Astrocyte of the hippocampus (primary cell): ENCODE data around the gene PLEKHD1.
A peak's percentile ranks its signal among the peaks of the same experiment; 100 is the strongest.
"Not testable (repeated sequence)": the region's sequence is repeated elsewhere in the genome, so short reads cannot be mapped to it uniquely, and the experiment has no call there.

Experiments used
- DNase-seq: peaks from one replicate; pipeline ENCODE4 v3.0.0; 2011; ENCODE audit warnings: low read depth, low spot score

The PLEKHD1 gene

GRCh38 chr14:69481815-69482568 is 2.5 kb upstream of the PLEKHD1 start:
- DNase-seq: no peak

- peak; percentile 42 for DNase-seq
Measured at GRCh38 chr14:69483765-69484443, 624 bp upstream of the PLEKHD1 start.

GRCh38 chr14:69485315-69485660 is 760 bp downstream of the PLEKHD1 start:
- no peak for DNase-seq

GRCh38 chr14:69485701-69486100 is 1.2 kb downstream of the PLEKHD1 start:
- no peak for DNase-seq

GRCh38 chr14:69487226-69487625 is 2.7 kb downstream of the PLEKHD1 start:
- DNase-seq: no peak

GRCh38 chr14:69487771-69488170 is 3.2 kb downstream of the PLEKHD1 start:
- no peak for DNase-seq

- no peak for DNase-seq
Measured at GRCh38 chr14:69489495-69489894, 5.0 kb downstream of the PLEKHD1 start.

GRCh38 chr14:69490219-69490918 is 5.8 kb downstream of the PLEKHD1 start:
- DNase-seq: no peak

GRCh38 chr14:69491193-69491592 is 6.7 kb downstream of the PLEKHD1 start:
- no peak for DNase-seq

- no peak for DNase-seq
Measured at GRCh38 chr14:69493038-69493437, 8.5 kb downstream of the PLEKHD1 start.

- no peak for DNase-seq
Measured at GRCh38 chr14:69493791-69494190, 9.3 kb downstream of the PLEKHD1 start.

GRCh38 chr14:69495341-69495921 is 10.9 kb downstream of the PLEKHD1 start:
- no peak for DNase-seq

- DNase-seq: not testable (repeated sequence)
Measured at GRCh38 chr14:69497866-69498265, 13.3 kb downstream of the PLEKHD1 start.

- DNase-seq: not testable (repeated sequence)
Measured at GRCh38 chr14:69498286-69498685, 13.8 kb downstream of the PLEKHD1 start.

- no peak for DNase-seq
Measured at GRCh38 chr14:69499436-69499835, 14.9 kb downstream of the PLEKHD1 start.

GRCh38 chr14:69500096-69500495 is 15.6 kb downstream of the PLEKHD1 start:
- DNase-seq: no peak

- no peak for DNase-seq
Measured at GRCh38 chr14:69500736-69501135, 16.2 kb downstream of the PLEKHD1 start.

GRCh38 chr14:69501423-69501838 is 16.9 kb downstream of the PLEKHD1 start:
- peak; percentile 65 for DNase-seq

- DNase-seq: no peak
Measured at GRCh38 chr14:69504775-69505174, 20.2 kb downstream of the PLEKHD1 start.

- no peak for DNase-seq
Measured at GRCh38 chr14:69505338-69506240, 21.1 kb downstream of the PLEKHD1 start.

- no peak for DNase-seq
Measured at GRCh38 chr14:69506241-69506595, 21.7 kb downstream of the PLEKHD1 start.
